ENCODE measurements around the gene UBAC1. TPM values are rescaled to one million over a fixed set of nuclear protein-coding genes. Genes with fewer than 3 reads are reported as not detected.

Gene UBAC1
- polyA plus RNA-seq, 1 of the 3 experiments (the other 2 are of a cell fraction), result 67.7 TPM

GRCh38 chr9:136002881-136003280 is 41.7 kb upstream of the UBAC1 start:
- 100% methylated on average over 3 of the region's 10 CpGs for WGBS (ENCODE audit: low lambda C conversion rate)
- Histone ChIP-seq H3K79me2 (ENCODE audit: insufficient read depth) (peaks cover 4% of the 10 kb centered on the region; the same call in 1 of the 2 replicates), H3K4me2 (no peak overlapping the region), H3K27me3 (ENCODE audit: insufficient read depth) (no peaks in the 10 kb centered on the region), H3K9me3 (no peaks in the 10 kb centered on the region), H3K27ac (ENCODE audit: low read depth in 2 of 2, low read length in 1 of 2) (no peak overlapping the region), H3K4me3 (ENCODE audit: low read depth in 2 of 2, low read length in 1 of 2) (no peak overlapping the region), H3F3A (replicated peaks; ENCODE audit: insufficient read depth) (no peaks in the 10 kb centered on the region), H3K9me2 (no peaks in the 10 kb centered on the region), H4K20me1 (ENCODE audit: insufficient read depth) (no peaks in the 10 kb centered on the region; the same call in 1 of the 2 replicates), H3K4me1 (ENCODE audit: control insufficient read depth in 1 of 2, insufficient read depth in 2 of 2, low read depth in 1 of 2, low read length in 1 of 2) (peaks cover 1 to 18% of the 10 kb centered on the region in 2 experiments; a peak in 1 of 4 replicates), H2AFZ (ENCODE audit: low read depth) (no peak overlapping the region), H3K9ac (no peak overlapping the region), H3K36me3 (replicated peaks in 1 of 2; ENCODE audit: control insufficient read depth in 1 of 2, insufficient read depth in 2 of 2, low read length in 1 of 2) (no peaks in the 10 kb centered on the region)
- CTCF ChIA-PET, result interaction anchor here (0.9 kb wide), 1 partner anchor 40 kb away, joined by 3 read pairs; no protein-coding TSS in a partner anchor
- POLR2A ChIA-PET, result no interaction called here
- no peak for DNase-seq
- TF ChIP-seq EZH2phosphoT487 (IDR thresholded peaks at IDR 0.05; ENCODE audit: borderline replicate concordance, low read depth), result no peak
- no peak for TF ChIP-seq CTCF (IDR thresholded peaks at IDR 0.05)
- TF ChIP-seq ZBTB33 (IDR thresholded peaks at IDR 0.05; ENCODE audit: borderline replicate concordance, low read depth), result no peak
- no peak for TF ChIP-seq PBX3 (IDR thresholded peaks at IDR 0.05)
- TF ChIP-seq JUND (IDR thresholded peaks at IDR 0.05), result no peak
- TF ChIP-seq ELF1 (IDR thresholded peaks at IDR 0.05), result no peak
- no peak for TF ChIP-seq USF2 (IDR thresholded peaks at IDR 0.05; ENCODE audit: borderline replicate concordance, low read depth, low read length)
- TF ChIP-seq SMC3 (IDR thresholded peaks at IDR 0.05; ENCODE audit: low read depth, low read length), result no peak
- no peak for TF ChIP-seq TAF1 (IDR thresholded peaks at IDR 0.05; ENCODE audit: borderline replicate concordance, low read depth, low read length)
- no peak for TF ChIP-seq POLR2AphosphoS5 (IDR thresholded peaks at IDR 0.05; ENCODE audit: low read depth, low read length)
- no peak for TF ChIP-seq IRF3 (IDR thresholded peaks at IDR 0.05; ENCODE audit: low read depth, low read length)
- no peak for TF ChIP-seq FOSL2 (IDR thresholded peaks at IDR 0.05; ENCODE audit: borderline replicate concordance, low read depth)
- no peak for TF ChIP-seq YY1 (IDR thresholded peaks at IDR 0.05; ENCODE audit: low read depth)
- no peak for TF ChIP-seq MXI1 (IDR thresholded peaks at IDR 0.05; ENCODE audit: low read depth, low read length)
- TF ChIP-seq NFIC (IDR thresholded peaks at IDR 0.05; ENCODE audit: borderline replicate concordance), result no peak
- TF ChIP-seq USF1 (IDR thresholded peaks at IDR 0.05; ENCODE audit: borderline replicate concordance, low read depth), result no peak
- no peak for TF ChIP-seq EP300 (IDR thresholded peaks at IDR 0.05; ENCODE audit: borderline replicate concordance in 1 of 2, low read depth in 1 of 2, low read length in 1 of 2)
- no peak for TF ChIP-seq GATA2 (CRISPR knock-in tag; IDR thresholded peaks at IDR 0.05)

All from SK-N-SH (cell line).